GM19099 (cell line): Measurements from ENCODE around the gene INSM1.

Experiments used
- POLR2A ChIP-seq: IDR thresholded peaks from 3 replicates; pipeline ENCODE4 v1.6.1; 2011; ENCODE audit warnings: low read depth; ENCODE audit not compliant: insufficient read length; ENCODE audit errors: extremely low read depth

Gene INSM1

GRCh38 chr20:20399531-20400500 is 31.9 kb downstream of the INSM1 start:
- no peak for TF ChIP-seq POLR2A

DNA sequence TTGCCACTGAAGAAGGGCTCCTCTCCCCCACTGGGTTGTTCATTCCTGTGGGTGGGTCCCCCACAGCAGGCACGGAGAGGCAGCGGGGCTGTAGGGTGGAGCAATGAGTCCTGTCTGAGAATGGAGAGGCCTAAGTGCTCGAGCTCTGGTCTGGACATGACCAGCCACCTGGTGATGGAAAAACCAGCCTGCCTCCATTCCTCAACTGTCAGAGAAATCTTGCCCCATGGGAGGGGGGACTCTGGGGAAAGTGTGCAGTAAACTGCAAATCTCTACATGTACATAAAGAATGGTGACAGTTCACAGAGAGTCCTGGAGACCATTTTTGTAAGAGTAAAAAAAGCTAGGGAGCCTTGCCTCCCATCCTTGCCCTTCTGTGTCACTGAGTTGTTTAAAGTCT is 34.1 kb downstream of the INSM1 start:
- no peak for TF ChIP-seq POLR2A

GRCh38 chr20:20404633-20405032 is 36.7 kb downstream of the INSM1 start:
- TF ChIP-seq POLR2A, result no peak

- no peak for TF ChIP-seq POLR2A
Observed at GRCh38 chr20:20405623-20406022, 37.7 kb downstream of the INSM1 start.

GRCh38 chr20:20406306-20406705 is 38.4 kb downstream of the INSM1 start:
- no peak for TF ChIP-seq POLR2A

DNA sequence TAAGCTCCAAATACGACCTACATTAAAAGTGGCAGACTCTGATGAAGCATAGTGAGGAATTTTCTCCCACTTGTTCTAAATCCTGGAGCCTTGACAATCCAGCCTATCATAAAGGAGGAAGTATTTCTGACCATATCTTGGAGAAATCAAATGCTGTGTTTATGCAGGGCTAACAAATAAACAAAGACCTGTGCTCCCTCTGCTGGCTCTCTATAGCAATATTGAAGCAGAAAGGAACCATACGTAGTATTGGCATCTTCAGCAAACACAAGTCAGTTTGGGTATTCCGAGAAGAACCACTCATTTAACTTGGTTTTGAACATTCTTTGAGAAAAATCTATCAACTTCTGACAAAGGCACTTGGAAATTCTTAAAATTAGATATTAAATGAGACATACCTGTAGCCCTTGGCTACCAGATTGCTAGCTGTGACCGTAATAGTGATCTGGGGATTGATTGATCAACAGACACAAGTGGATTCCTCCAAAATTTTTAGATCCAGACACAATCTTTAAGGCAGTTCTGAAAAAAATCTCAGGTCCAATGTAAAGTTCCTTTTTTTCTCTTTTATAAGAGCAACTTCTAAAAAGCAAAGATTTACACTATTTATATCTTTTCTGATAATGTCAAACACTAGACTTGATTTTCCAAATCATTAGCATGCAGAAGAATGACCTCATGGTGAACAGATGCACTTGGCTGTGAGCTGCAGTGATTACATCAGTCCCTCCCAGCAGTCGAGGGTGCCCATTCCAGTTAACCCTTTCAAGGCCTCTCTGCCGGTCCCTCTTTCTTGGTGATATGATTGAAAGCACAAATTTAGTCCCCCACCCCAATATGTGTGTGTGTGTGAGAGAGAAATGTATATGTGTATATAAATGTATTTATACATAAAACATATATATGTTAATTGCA is 40.2 kb downstream of the INSM1 start:
- no peak for TF ChIP-seq POLR2A

- no peak for TF ChIP-seq POLR2A
Observed at GRCh38 chr20:20409331-20409730, 41.4 kb downstream of the INSM1 start.

- no peak for TF ChIP-seq POLR2A
Observed at GRCh38 chr20:20410678-20411077, 42.8 kb downstream of the INSM1 start.

GRCh38 chr20:20411402-20411801 is 43.5 kb downstream of the INSM1 start:
- TF ChIP-seq POLR2A, result no peak

GRCh38 chr20:20411836-20412235 is 43.9 kb downstream of the INSM1 start:
- TF ChIP-seq POLR2A, result no peak

DNA sequence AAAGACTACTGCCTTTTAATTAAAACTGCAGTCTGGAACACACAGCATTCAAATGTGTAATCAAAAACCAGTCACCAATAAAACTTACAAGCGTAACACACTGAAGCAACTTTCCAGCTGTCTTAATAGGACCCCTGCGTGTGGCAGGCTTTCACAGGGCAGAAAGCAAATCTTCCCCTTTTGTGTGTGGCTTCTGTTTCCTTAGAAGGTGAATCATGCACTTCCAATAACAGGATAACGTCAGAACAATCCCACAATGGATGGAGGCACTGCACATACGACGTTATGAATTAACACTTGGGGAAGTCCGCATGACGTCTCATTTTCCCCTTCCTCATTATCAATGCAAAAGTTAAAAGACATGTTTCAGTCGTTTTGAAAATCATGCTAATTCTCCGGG is 44.8 kb downstream of the INSM1 start:
- no peak for TF ChIP-seq POLR2A

- no peak for TF ChIP-seq POLR2A
Observed at GRCh38 chr20:20413810-20414281, 45.9 kb downstream of the INSM1 start.

DNA sequence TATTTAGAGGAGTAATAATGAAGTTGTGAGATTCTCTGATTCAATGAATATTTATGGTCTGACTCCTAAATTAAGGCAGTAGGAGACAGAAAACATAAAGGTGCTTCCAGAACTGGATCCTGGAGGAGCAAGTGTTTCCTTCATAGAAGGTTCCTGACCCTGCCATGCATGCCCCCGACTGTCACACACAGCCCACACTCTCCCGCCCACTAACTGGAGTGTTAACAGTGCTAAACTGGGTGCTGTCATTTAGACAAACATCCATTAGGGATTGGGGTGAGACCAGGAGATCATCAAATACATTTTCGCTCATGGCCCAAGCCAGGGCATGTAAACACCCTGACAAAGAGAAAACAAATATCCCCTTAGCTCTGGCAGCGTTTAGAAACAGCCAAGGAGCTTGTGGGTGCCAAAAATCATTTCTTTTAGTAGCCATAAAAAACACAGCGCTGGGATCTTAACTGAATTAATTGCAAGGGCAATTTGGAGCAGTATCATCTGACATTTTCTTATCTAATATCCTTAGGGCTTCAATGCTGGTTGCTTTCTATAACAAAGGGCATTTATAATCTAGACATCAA is 46.8 kb downstream of the INSM1 start:
- TF ChIP-seq POLR2A, result no peak

GRCh38 chr20:20415321-20415720 is 47.4 kb downstream of the INSM1 start:
- TF ChIP-seq POLR2A, result no peak
